H1 (cell line): Measurements from ENCODE around the gene DMBT1. TPM values are rescaled to one million over a fixed set of nuclear protein-coding genes. Genes with fewer than 3 reads are reported as not detected.

Experiments used
- SP4 ChIP-seq: IDR thresholded peaks from 2 replicates; pipeline ENCODE4 v1.6.1; 2012; ENCODE audit warnings: low read length, inconsistent platforms
- polyA plus RNA-seq, 7 experiments: library from polyadenylated mRNA; depleted of rRNA in 3 of 7; stranded (reverse) in 5 of 7; unstranded in 2 of 7; fragments of >200 nt in 5 of 7; fragments of 200-250 nt in 2 of 7; gene quantifications; 1 replicate in 5 of 7; 2 replicates in 1 of 7; 4 replicates in 1 of 7; pipeline versions ENCODE4 v1.2.1 to v1.2.3, GENCODE V29; 2011 to 2013; ENCODE audit warnings: missing spikeins in 2 of 7, mixed read lengths in 2 of 7
- total RNA-seq: library from RNA; stranded (reverse); fragmentation: NEBNext Ultra II Directional; extraction: Animal tissue kit (Norgen Biotek cat#: 25700); gene quantifications from 2 replicates; pipeline ENCODE4 v1.2.1, GENCODE V29; 2021

The DMBT1 gene
- total and polyA plus RNA-seq, 2 of the 8 experiments (the other 6 are each of a cell fraction or from before 2014, with no cell fraction given): 0.03 TPM; not detected in 1

GRCh38 chr10:122548407-122549085, 12.0 kb upstream of the DMBT1 start (continued):
- no peak for TF ChIP-seq SP4
